ENCODE measurements around the gene NUP62CL. TPM values are rescaled to one million over a fixed set of nuclear protein-coding genes. Genes with fewer than 3 reads are reported as not detected.

Gene NUP62CL
- polyA plus RNA-seq, 1 donor (not counting 4 experiments of a cell fraction or from before 2014, with no cell fraction given): 2.6 TPM

DNA sequence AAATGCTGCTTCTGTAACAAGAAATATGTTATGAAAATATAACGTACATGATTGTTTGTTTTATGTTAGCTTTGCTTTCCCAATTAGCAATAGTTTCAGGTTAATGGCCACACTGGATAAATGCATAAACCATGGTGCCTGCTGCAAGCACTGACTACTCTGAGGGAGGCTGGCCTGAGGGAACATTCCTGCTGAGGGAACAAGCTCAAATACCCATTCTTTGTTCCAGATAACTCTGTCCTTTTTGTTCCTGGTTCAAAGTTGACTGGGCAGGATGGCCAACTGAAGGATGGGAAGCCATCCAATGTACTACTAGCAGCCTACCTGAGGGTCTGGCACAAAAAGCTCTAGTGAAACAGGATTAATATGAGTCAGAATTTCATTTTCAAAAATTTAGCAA lies 37.5 kb downstream of the NUP62CL start:
- dilution Hi-C loops (cut with MboI; ENCODE audit: extremely low pct_ligation_motif_present, low sequenced_read_pairs): no loop called here

GRCh38 chrX:107168257-107168656 lies 38.0 kb downstream of the NUP62CL start:
- H3K27me3 ChIP-seq (ENCODE audit: control insufficient read depth, extremely low read depth, insufficient read depth, low read length): no peaks in the 10 kb centered on the region
- no peak for FAIRE-seq
- no peak overlapping the region for H3K4me3 ChIP-seq (ENCODE audit: control insufficient read depth in 2 of 3, extremely low read depth in 1 of 3, insufficient read depth in 2 of 3, low read depth in 1 of 3, low read length in 3 of 3)
- no peaks in the 10 kb centered on the region for H3K9me3 ChIP-seq (ENCODE audit: control insufficient read depth, low read depth, low read length)
- no peaks in the 10 kb centered on the region for H3K79me2 ChIP-seq (ENCODE audit: control insufficient read depth, insufficient read depth, low read length)
- no peak overlapping the region for H3K4me2 ChIP-seq (ENCODE audit: control insufficient read depth, extremely low read depth, insufficient read depth, low read depth, low read length)
- TF ChIP-seq, protein P1, sequence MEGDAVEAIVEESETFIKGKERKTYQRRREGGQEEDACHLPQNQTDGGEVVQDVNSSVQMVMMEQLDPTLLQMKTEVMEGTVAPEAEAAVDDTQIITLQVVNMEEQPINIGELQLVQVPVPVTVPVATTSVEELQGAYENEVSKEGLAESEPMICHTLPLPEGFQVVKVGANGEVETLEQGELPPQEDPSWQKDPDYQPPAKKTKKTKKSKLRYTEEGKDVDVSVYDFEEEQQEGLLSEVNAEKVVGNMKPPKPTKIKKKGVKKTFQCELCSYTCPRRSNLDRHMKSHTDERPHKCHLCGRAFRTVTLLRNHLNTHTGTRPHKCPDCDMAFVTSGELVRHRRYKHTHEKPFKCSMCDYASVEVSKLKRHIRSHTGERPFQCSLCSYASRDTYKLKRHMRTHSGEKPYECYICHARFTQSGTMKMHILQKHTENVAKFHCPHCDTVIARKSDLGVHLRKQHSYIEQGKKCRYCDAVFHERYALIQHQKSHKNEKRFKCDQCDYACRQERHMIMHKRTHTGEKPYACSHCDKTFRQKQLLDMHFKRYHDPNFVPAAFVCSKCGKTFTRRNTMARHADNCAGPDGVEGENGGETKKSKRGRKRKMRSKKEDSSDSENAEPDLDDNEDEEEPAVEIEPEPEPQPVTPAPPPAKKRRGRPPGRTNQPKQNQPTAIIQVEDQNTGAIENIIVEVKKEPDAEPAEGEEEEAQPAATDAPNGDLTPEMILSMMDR (optimal IDR thresholded peaks at IDR 0.05 in 1 of 3, IDR thresholded peaks at IDR 0.05 in 1 of 3, conservative IDR thresholded peaks at IDR 0.05 in 1 of 3; ENCODE audit: extremely low read depth in 1 of 3, insufficient read depth in 2 of 3, low read length in 3 of 3): no peak
- TF ChIP-seq EZH2 (IDR thresholded peaks at IDR 0.05; ENCODE audit: low read length): no peak
- H3K36me3 ChIP-seq (ENCODE audit: control insufficient read depth in 2 of 2, extremely low read depth in 1 of 2, insufficient read depth in 2 of 2, low read length in 2 of 2): no peaks in the 10 kb centered on the region
- H3K9me1 ChIP-seq (ENCODE audit: control insufficient read depth, extremely low read depth, insufficient read depth, low read length): no peaks in the 10 kb centered on the region
- no peak overlapping the region for H3K9ac ChIP-seq (ENCODE audit: control insufficient read depth, extremely low read depth, insufficient read depth, low read length)
- no peaks in the 10 kb centered on the region for H4K20me1 ChIP-seq (ENCODE audit: control insufficient read depth, extremely low read depth, insufficient read depth, low read length)
- no peaks in the 10 kb centered on the region for H3K4me1 ChIP-seq (ENCODE audit: control insufficient read depth, extremely low read depth, insufficient read depth, low read length)
- dilution Hi-C loops (cut with MboI; ENCODE audit: extremely low pct_ligation_motif_present, low sequenced_read_pairs): no loop called here
- no peak for DNase-seq (ENCODE audit: low read depth, low spot score)
- no peak overlapping the region for H2AFZ ChIP-seq (ENCODE audit: control insufficient read depth, low read length)
- H3K27ac ChIP-seq (ENCODE audit: control insufficient read depth, insufficient read depth, low read length): no peak overlapping the region

More for the DNA sequence above, 37.5 kb downstream of the NUP62CL start:
- FAIRE-seq: no peak
- H2AFZ ChIP-seq (ENCODE audit: control insufficient read depth, low read length): no peak overlapping the region
- no peaks in the 10 kb centered on the region for H3K9me1 ChIP-seq (ENCODE audit: control insufficient read depth, extremely low read depth, insufficient read depth, low read length)
- no peaks in the 10 kb centered on the region for H3K9me3 ChIP-seq (ENCODE audit: control insufficient read depth, low read depth, low read length)
- H3K36me3 ChIP-seq (ENCODE audit: control insufficient read depth in 2 of 2, extremely low read depth in 1 of 2, insufficient read depth in 2 of 2, low read length in 2 of 2): no peaks in the 10 kb centered on the region
- no peaks in the 10 kb centered on the region for H3K27me3 ChIP-seq (ENCODE audit: control insufficient read depth, extremely low read depth, insufficient read depth, low read length)
- no peak overlapping the region for H3K27ac ChIP-seq (ENCODE audit: control insufficient read depth, insufficient read depth, low read length)
- no peak for DNase-seq (ENCODE audit: low read depth, low spot score)
- H3K9ac ChIP-seq (ENCODE audit: control insufficient read depth, extremely low read depth, insufficient read depth, low read length): no peak overlapping the region
- no peak for TF ChIP-seq EZH2 (IDR thresholded peaks at IDR 0.05; ENCODE audit: low read length)
- TF ChIP-seq, protein P1 (optimal IDR thresholded peaks at IDR 0.05 in 1 of 3, IDR thresholded peaks at IDR 0.05 in 1 of 3, conservative IDR thresholded peaks at IDR 0.05 in 1 of 3; ENCODE audit: extremely low read depth in 1 of 3, insufficient read depth in 2 of 3, low read length in 3 of 3): no peak
- no peaks in the 10 kb centered on the region for H4K20me1 ChIP-seq (ENCODE audit: control insufficient read depth, extremely low read depth, insufficient read depth, low read length)
- no peak overlapping the region for H3K4me3 ChIP-seq (ENCODE audit: control insufficient read depth in 2 of 3, extremely low read depth in 1 of 3, insufficient read depth in 2 of 3, low read depth in 1 of 3, low read length in 3 of 3)
- H3K4me2 ChIP-seq (ENCODE audit: control insufficient read depth, extremely low read depth, insufficient read depth, low read depth, low read length): no peak overlapping the region
- H3K4me1 ChIP-seq (ENCODE audit: control insufficient read depth, extremely low read depth, insufficient read depth, low read length): no peaks in the 10 kb centered on the region
- H3K79me2 ChIP-seq (ENCODE audit: control insufficient read depth, insufficient read depth, low read length): no peaks in the 10 kb centered on the region
